Smooth muscle cell (in vitro differentiated cells): ENCODE measurements around the gene GLIS1. TPM values are rescaled to one million over a fixed set of nuclear protein-coding genes. Genes with fewer than 3 reads are reported as not detected.

Experiments used
- DNase-seq: peaks from one replicate; lab custom pipeline; 2025; ENCODE audit not compliant: unreplicated experiment; lab: John Stamatoyannopoulos, UW
- H2AFZ ChIP-seq: fragments of 200-600 bp; sonication (generic); 2 replicates; pipeline ENCODE4 v1.6.0; 2016; ENCODE audit warnings: antibody characterized with exemption, low read depth, mild to moderate bottlenecking
- H3F3A ChIP-seq: fragments of 200-600 bp; sonication (generic); 2 replicates; pipeline ENCODE4 v1.6.0; 2017; ENCODE audit warnings: antibody characterized with exemption, low read depth
- H3K27ac ChIP-seq: fragments of 200-600 bp; sonication (generic); 2 replicates; pipeline ENCODE4 v1.5.1; 2016; ENCODE audit warnings: low read depth, mild to moderate bottlenecking
- H3K27me3 ChIP-seq: fragments of 200-600 bp; sonication (generic); 2 replicates; pipeline ENCODE4 v1.6.1; 2016; ENCODE audit warnings: low read depth, mild to moderate bottlenecking
- H3K36me3 ChIP-seq: fragments of 200-600 bp; sonication (generic); 2 replicates; pipeline ENCODE4 v1.5.1; 2016; ENCODE audit warnings: low read depth
- H3K4me1 ChIP-seq: fragments of 200-600 bp; sonication (generic); 2 replicates; pipeline ENCODE4 v1.5.1; 2016; ENCODE audit warnings: low read depth
- H3K4me2 ChIP-seq: fragments of 200-600 bp; sonication (generic); 2 replicates; pipeline ENCODE4 v1.6.0; 2016; ENCODE audit warnings: mild to moderate bottlenecking
- H3K4me3 ChIP-seq: fragments of 200-600 bp; sonication (generic); 2 replicates; pipeline ENCODE4 v1.5.1; 2016; ENCODE audit warnings: mild to moderate bottlenecking
- H3K79me2 ChIP-seq: fragments of 200-600 bp; sonication (generic); 2 replicates; pipeline ENCODE4 v1.6.0; 2016; ENCODE audit warnings: low read depth, mild to moderate bottlenecking
- H3K9ac ChIP-seq: fragments of 200-600 bp; sonication (generic); 2 replicates; pipeline ENCODE4 v1.6.0; 2016; ENCODE audit warnings: low read depth
- H3K9me3 ChIP-seq: fragments of 200-600 bp; sonication (generic); replicated peaks from 2 replicates; pipeline ENCODE4 v1.5.1; 2016; ENCODE audit warnings: low read depth
- H4K20me1 ChIP-seq: fragments of 200-600 bp; sonication (generic); 2 replicates; pipeline ENCODE4 v1.6.0; 2016; ENCODE audit warnings: low read depth
- CTCF ChIP-seq: fragments of 200-600 bp; sonication (generic); IDR thresholded peaks from 2 replicates; pipeline ENCODE4 v1.5.1; 2017; ENCODE audit warnings: borderline replicate concordance, mild to moderate bottlenecking, antibody characterized with exemption; ENCODE audit not compliant: insufficient read depth, poor library complexity, severe bottlenecking
- WGBS: methylation state at CpG from one replicate; pipeline ENCODE4 v1.1.7; 2016; ENCODE audit warnings: low lambda C conversion rate; 5-methylcytosine and 5-hydroxymethylcytosine counted together
- polyA plus RNA-seq: library from polyadenylated mRNA; unstranded; fragments of >200 nt; fragmentation: Nextera tagmentation; extraction: Ambion mirVana; gene quantifications from 2 replicates; pipeline ENCODE4 v1.2.1, GENCODE V29; 2016
- total RNA-seq: library from RNA; depleted of rRNA; stranded (reverse); fragments of >200 nt; gene quantifications from 2 replicates; pipeline ENCODE4 v1.2.3, GENCODE V29; 2014

GLIS1 gene
- total and polyA plus RNA-seq, 2 experiments from 2014 or later: 0.36 to 4.9 TPM

GRCh38 chr1:53722025-53722424, 16.9 kb downstream of the GLIS1 start:
- Histone ChIP-seq H3K9ac (no peak overlapping the region), H3K4me3 (no peak overlapping the region), H3K4me1 (no peaks in the 10 kb centered on the region), H3K27ac (no peak overlapping the region), H3K36me3 (no peaks in the 10 kb centered on the region), H3K27me3 (no peaks in the 10 kb centered on the region), H2AFZ (no peak overlapping the region), H3K9me3 (no peaks in the 10 kb centered on the region), H4K20me1 (no peaks in the 10 kb centered on the region), H3K4me2 (no peak overlapping the region), H3F3A (no peaks in the 10 kb centered on the region), H3K79me2 (peaks cover 5% of the 10 kb centered on the region)
- no peak for TF ChIP-seq CTCF
- 73% methylated on average over 1 of the region's 1 CpG for WGBS
- no peak for DNase-seq

GRCh38 chr1:53721088-53721487, 17.9 kb downstream of the GLIS1 start:
- no peak overlapping the region for H3K9ac ChIP-seq
- H3K4me3 ChIP-seq: no peak overlapping the region
- H3K79me2 ChIP-seq: peaks cover 5% of the 10 kb centered on the region
- no peak overlapping the region for H2AFZ ChIP-seq
- no peaks in the 10 kb centered on the region for H3K4me1 ChIP-seq
- no peak overlapping the region for H3K27ac ChIP-seq
- no peaks in the 10 kb centered on the region for H4K20me1 ChIP-seq
- no peak overlapping the region for H3K4me2 ChIP-seq
- H3K9me3 ChIP-seq: no peaks in the 10 kb centered on the region
- DNase-seq: no peak
- no peak for TF ChIP-seq CTCF
- H3K36me3 ChIP-seq: no peaks in the 10 kb centered on the region
- H3K27me3 ChIP-seq: no peaks in the 10 kb centered on the region
- no peaks in the 10 kb centered on the region for H3F3A ChIP-seq
- 86% methylated on average over 4 of the region's 4 CpGs for WGBS

- no peak overlapping the region for H2AFZ ChIP-seq
- H4K20me1 ChIP-seq: no peaks in the 10 kb centered on the region
- H3K4me2 ChIP-seq: no peak overlapping the region
- no peaks in the 10 kb centered on the region for H3K27me3 ChIP-seq
- peaks cover 5% of the 10 kb centered on the region for H3K79me2 ChIP-seq
- no peak overlapping the region for H3K4me3 ChIP-seq
- H3K9ac ChIP-seq: no peak overlapping the region
- TF ChIP-seq CTCF: no peak
- no peaks in the 10 kb centered on the region for H3K4me1 ChIP-seq
- no peaks in the 10 kb centered on the region for H3K36me3 ChIP-seq
- DNase-seq: no peak
- H3K9me3 ChIP-seq: no peaks in the 10 kb centered on the region
- H3K27ac ChIP-seq: no peak overlapping the region
- no peaks in the 10 kb centered on the region for H3F3A ChIP-seq
- 68% methylated on average over 2 of the region's 2 CpGs for WGBS
Observed at GRCh38 chr1:53719469-53719868, 19.5 kb downstream of the GLIS1 start.

GRCh38 chr1:53718443-53718842, 20.5 kb downstream of the GLIS1 start:
- no peak overlapping the region for H3K4me3 ChIP-seq
- no peak overlapping the region for H3K4me2 ChIP-seq
- H3K36me3 ChIP-seq: no peaks in the 10 kb centered on the region
- no peaks in the 10 kb centered on the region for H3K9me3 ChIP-seq
- no peaks in the 10 kb centered on the region for H3K4me1 ChIP-seq
- no peak for TF ChIP-seq CTCF
- no peaks in the 10 kb centered on the region for H4K20me1 ChIP-seq
- H3K27ac ChIP-seq: no peak overlapping the region
- no peaks in the 10 kb centered on the region for H3K79me2 ChIP-seq
- H3F3A ChIP-seq: no peaks in the 10 kb centered on the region
- no peak overlapping the region for H2AFZ ChIP-seq
- WGBS: 35% methylated on average over 2 of the region's 2 CpGs
- no peak for DNase-seq
- no peak overlapping the region for H3K9ac ChIP-seq
- no peaks in the 10 kb centered on the region for H3K27me3 ChIP-seq
